C4-2B (cell line): ENCODE data around the gene TPMT.

ENCODE experiments used
- CTCF ChIP-seq: fragments of 450-650 bp; conservative IDR thresholded peaks from 2 replicates; pipeline ENCODE4 v1.5.1; 2017; ENCODE audit warnings: mild to moderate bottlenecking
- ZFX ChIP-seq: fragments of 450-650 bp; IDR thresholded peaks from 2 replicates; pipeline ENCODE4 v1.6.1; 2017

- TF ChIP-seq CTCF (no peak), ZFX (no peak)
Observed at GRCh38 chr6:18078866-18079265, 76.0 kb downstream of the TPMT start.
